Vagina (tissue), 2 donors: ENCODE results near the gene PRKCE.

Experiments used
- POLR2AphosphoS5 ChIP-seq, 2 donors: sonication (generic); formaldehyde crosslinking; IDR thresholded peaks; one replicate each; pipeline ENCODE4 v1.9.0; 2017; ENCODE audit warnings: antibody characterized with exemption in 2 of 2, mild to moderate bottlenecking in 2 of 2, low read depth in 1 of 2; ENCODE audit not compliant: insufficient read depth in 1 of 2
- TF ChIP-seq, protein P1 (sequence below), 3 experiments: fragments of 450-650 bp in 2 of 3; fragments of 200-600 bp in 1 of 3; sonication (generic) in 1 of 3; IDR thresholded peaks; one replicate each; pipeline ENCODE4 v1.5.1; 2017 to 2019; ENCODE audit warnings: antibody characterized with exemption in 3 of 3, mild to moderate bottlenecking in 2 of 3, moderate library complexity in 2 of 3

DNA sequence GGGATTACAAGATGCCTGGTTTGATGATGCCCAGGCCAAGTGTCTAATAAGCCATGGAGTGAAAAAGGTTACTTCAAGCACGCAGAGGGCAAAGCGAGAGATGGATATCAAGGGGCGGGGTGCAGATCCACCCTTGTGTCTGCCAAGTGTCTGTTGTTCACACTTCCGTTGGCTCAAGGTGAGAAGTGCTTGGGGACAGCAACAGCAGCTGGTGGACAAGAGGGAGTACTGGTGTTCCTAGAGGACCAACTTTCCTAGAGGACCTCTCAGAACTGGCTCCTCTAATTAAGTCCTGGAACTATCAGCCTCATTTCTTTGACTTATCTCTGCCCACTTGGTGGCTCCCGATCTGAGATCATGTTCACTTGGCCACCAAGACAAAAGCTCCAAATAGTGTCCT, 299.1 kb downstream of the PRKCE start:
- TF ChIP-seq, protein P1, sequence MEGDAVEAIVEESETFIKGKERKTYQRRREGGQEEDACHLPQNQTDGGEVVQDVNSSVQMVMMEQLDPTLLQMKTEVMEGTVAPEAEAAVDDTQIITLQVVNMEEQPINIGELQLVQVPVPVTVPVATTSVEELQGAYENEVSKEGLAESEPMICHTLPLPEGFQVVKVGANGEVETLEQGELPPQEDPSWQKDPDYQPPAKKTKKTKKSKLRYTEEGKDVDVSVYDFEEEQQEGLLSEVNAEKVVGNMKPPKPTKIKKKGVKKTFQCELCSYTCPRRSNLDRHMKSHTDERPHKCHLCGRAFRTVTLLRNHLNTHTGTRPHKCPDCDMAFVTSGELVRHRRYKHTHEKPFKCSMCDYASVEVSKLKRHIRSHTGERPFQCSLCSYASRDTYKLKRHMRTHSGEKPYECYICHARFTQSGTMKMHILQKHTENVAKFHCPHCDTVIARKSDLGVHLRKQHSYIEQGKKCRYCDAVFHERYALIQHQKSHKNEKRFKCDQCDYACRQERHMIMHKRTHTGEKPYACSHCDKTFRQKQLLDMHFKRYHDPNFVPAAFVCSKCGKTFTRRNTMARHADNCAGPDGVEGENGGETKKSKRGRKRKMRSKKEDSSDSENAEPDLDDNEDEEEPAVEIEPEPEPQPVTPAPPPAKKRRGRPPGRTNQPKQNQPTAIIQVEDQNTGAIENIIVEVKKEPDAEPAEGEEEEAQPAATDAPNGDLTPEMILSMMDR (IDR thresholded peaks at IDR 0.05), result no peak
- TF ChIP-seq POLR2AphosphoS5 (IDR thresholded peaks at IDR 0.05; ENCODE audit: insufficient read depth in 1 of 2, low read depth in 1 of 2), result no peak
